GM18907 (cell line): ENCODE results near the gene NUP107.

Source experiments
- ATAC-seq: cut with Tn5 transposase; IDR thresholded peaks from one replicate; pipeline ENCODE4 v1.9.1; 2021; ENCODE audit warnings: mild to moderate bottlenecking, moderate library complexity; ENCODE audit not compliant: unreplicated experiment

The NUP107 gene

GRCh38 chr12:68794653-68795251 is 108.0 kb downstream of the NUP107 start:
- ATAC-seq = no peak
